ENCODE data around the gene KIF5C.

Gene KIF5C

GRCh38 chr2:149055751-149056150 is 180.7 kb downstream of the KIF5C start:
- H3K4me1 ChIP-seq (ENCODE audit: insufficient read depth, low read length), result no peaks in the 10 kb centered on the region
- no peak overlapping the region for H3K27ac ChIP-seq (ENCODE audit: low read depth, low read length)
- no peaks in the 10 kb centered on the region for H3K36me3 ChIP-seq (ENCODE audit: insufficient read depth, low read length)
- H3K4me3 ChIP-seq (ENCODE audit: low read depth in 1 of 2, low read length in 2 of 2), result no peak overlapping the region
- H3K9ac ChIP-seq (ENCODE audit: low read length), result no peak overlapping the region
- no peaks in the 10 kb centered on the region for H3K27me3 ChIP-seq (ENCODE audit: control insufficient read depth in 1 of 2, insufficient read depth in 2 of 2, low read length in 2 of 2)
- no peaks in the 10 kb centered on the region for H3K9me3 ChIP-seq (ENCODE audit: low read length)

GRCh38 chr2:149056541-149057255 is 181.7 kb downstream of the KIF5C start:
- no peaks in the 10 kb centered on the region for H3K4me1 ChIP-seq (ENCODE audit: insufficient read depth, low read length)
- H3K9me3 ChIP-seq (ENCODE audit: low read length), result no peaks in the 10 kb centered on the region
- no peaks in the 10 kb centered on the region for H3K36me3 ChIP-seq (ENCODE audit: insufficient read depth, low read length)
- H3K27me3 ChIP-seq (ENCODE audit: control insufficient read depth in 1 of 2, insufficient read depth in 2 of 2, low read length in 2 of 2), result no peaks in the 10 kb centered on the region
- H3K4me3 ChIP-seq (ENCODE audit: low read depth in 1 of 2, low read length in 2 of 2), result no peak overlapping the region
- H3K27ac ChIP-seq (ENCODE audit: low read depth, low read length), result no peak overlapping the region
- no peak overlapping the region for H3K9ac ChIP-seq (ENCODE audit: low read length)

GRCh38 chr2:149057401-149057800 is 182.4 kb downstream of the KIF5C start:
- no peak overlapping the region for H3K4me3 ChIP-seq (ENCODE audit: low read depth in 1 of 2, low read length in 2 of 2)
- no peaks in the 10 kb centered on the region for H3K4me1 ChIP-seq (ENCODE audit: insufficient read depth, low read length)
- H3K27me3 ChIP-seq (ENCODE audit: control insufficient read depth in 1 of 2, insufficient read depth in 2 of 2, low read length in 2 of 2), result no peaks in the 10 kb centered on the region
- no peaks in the 10 kb centered on the region for H3K36me3 ChIP-seq (ENCODE audit: insufficient read depth, low read length)
- no peak overlapping the region for H3K27ac ChIP-seq (ENCODE audit: low read depth, low read length)
- H3K9me3 ChIP-seq (ENCODE audit: low read length), result no peaks in the 10 kb centered on the region
- no peak overlapping the region for H3K9ac ChIP-seq (ENCODE audit: low read length)

GRCh38 chr2:149058936-149059335 is 183.9 kb downstream of the KIF5C start:
- Histone ChIP-seq H3K27ac (ENCODE audit: low read depth, low read length) (no peak overlapping the region), H3K4me1 (ENCODE audit: insufficient read depth, low read length) (no peaks in the 10 kb centered on the region), H3K9me3 (ENCODE audit: low read length) (no peaks in the 10 kb centered on the region), H3K36me3 (ENCODE audit: insufficient read depth, low read length) (no peaks in the 10 kb centered on the region), H3K9ac (ENCODE audit: low read length) (no peak overlapping the region), H3K27me3 (ENCODE audit: control insufficient read depth in 1 of 2, insufficient read depth in 2 of 2, low read length in 2 of 2) (no peaks in the 10 kb centered on the region), H3K4me3 (ENCODE audit: low read depth in 1 of 2, low read length in 2 of 2) (no peak overlapping the region)

- no peaks in the 10 kb centered on the region for H3K4me1 ChIP-seq (ENCODE audit: insufficient read depth, low read length)
- H3K9me3 ChIP-seq (ENCODE audit: low read length), result no peaks in the 10 kb centered on the region
- H3K36me3 ChIP-seq (ENCODE audit: insufficient read depth, low read length), result no peaks in the 10 kb centered on the region
- H3K4me3 ChIP-seq (ENCODE audit: low read depth in 1 of 2, low read length in 2 of 2), result no peak overlapping the region
- H3K9ac ChIP-seq (ENCODE audit: low read length), result no peak overlapping the region
- no peaks in the 10 kb centered on the region for H3K27me3 ChIP-seq (ENCODE audit: control insufficient read depth in 1 of 2, insufficient read depth in 2 of 2, low read length in 2 of 2)
- H3K27ac ChIP-seq (ENCODE audit: low read depth, low read length), result no peak overlapping the region
Measured at GRCh38 chr2:149059822-149060221, 184.8 kb downstream of the KIF5C start.

- no peaks in the 10 kb centered on the region for H3K9me3 ChIP-seq (ENCODE audit: low read length)
- no peak overlapping the region for H3K4me3 ChIP-seq (ENCODE audit: low read depth in 1 of 2, low read length in 2 of 2)
- H3K4me1 ChIP-seq (ENCODE audit: insufficient read depth, low read length), result peaks cover 3% of the 10 kb centered on the region
- no peaks in the 10 kb centered on the region for H3K27me3 ChIP-seq (ENCODE audit: control insufficient read depth in 1 of 2, insufficient read depth in 2 of 2, low read length in 2 of 2)
- no peak overlapping the region for H3K9ac ChIP-seq (ENCODE audit: low read length)
- no peaks in the 10 kb centered on the region for H3K36me3 ChIP-seq (ENCODE audit: insufficient read depth, low read length)
- H3K27ac ChIP-seq (ENCODE audit: low read depth, low read length), result no peak overlapping the region
Measured at GRCh38 chr2:149061133-149061745, 186.2 kb downstream of the KIF5C start.

- Histone ChIP-seq H3K9ac (ENCODE audit: low read length) (no peak overlapping the region), H3K36me3 (ENCODE audit: insufficient read depth, low read length) (no peaks in the 10 kb centered on the region), H3K27ac (ENCODE audit: low read depth, low read length) (no peak overlapping the region), H3K27me3 (ENCODE audit: control insufficient read depth in 1 of 2, insufficient read depth in 2 of 2, low read length in 2 of 2) (no peaks in the 10 kb centered on the region), H3K4me1 (ENCODE audit: insufficient read depth, low read length) (peaks cover 3% of the 10 kb centered on the region), H3K9me3 (ENCODE audit: low read length) (no peaks in the 10 kb centered on the region), H3K4me3 (ENCODE audit: low read depth in 1 of 2, low read length in 2 of 2) (no peak overlapping the region)
Measured at GRCh38 chr2:149062531-149062930, 187.5 kb downstream of the KIF5C start.

- H3K27me3 ChIP-seq (ENCODE audit: control insufficient read depth in 1 of 2, insufficient read depth in 2 of 2, low read length in 2 of 2), result no peaks in the 10 kb centered on the region
- no peak overlapping the region for H3K9ac ChIP-seq (ENCODE audit: low read length)
- H3K36me3 ChIP-seq (ENCODE audit: insufficient read depth, low read length), result no peaks in the 10 kb centered on the region
- peaks cover 3% of the 10 kb centered on the region for H3K4me1 ChIP-seq (ENCODE audit: insufficient read depth, low read length)
- no peak overlapping the region for H3K27ac ChIP-seq (ENCODE audit: low read depth, low read length)
- no peak overlapping the region for H3K4me3 ChIP-seq (ENCODE audit: low read depth in 1 of 2, low read length in 2 of 2)
- H3K9me3 ChIP-seq (ENCODE audit: low read length), result no peaks in the 10 kb centered on the region
Measured at GRCh38 chr2:149063177-149063576, 188.2 kb downstream of the KIF5C start.

- Histone ChIP-seq H3K27me3 (ENCODE audit: control insufficient read depth in 1 of 2, insufficient read depth in 2 of 2, low read length in 2 of 2) (no peaks in the 10 kb centered on the region), H3K9me3 (ENCODE audit: low read length) (no peaks in the 10 kb centered on the region), H3K27ac (ENCODE audit: low read depth, low read length) (no peak overlapping the region), H3K4me1 (ENCODE audit: insufficient read depth, low read length) (peaks cover 3% of the 10 kb centered on the region), H3K36me3 (ENCODE audit: insufficient read depth, low read length) (no peaks in the 10 kb centered on the region), H3K9ac (ENCODE audit: low read length) (no peak overlapping the region), H3K4me3 (ENCODE audit: low read depth in 1 of 2, low read length in 2 of 2) (no peak overlapping the region)
Measured at GRCh38 chr2:149064365-149064841, 189.4 kb downstream of the KIF5C start.

GRCh38 chr2:149064856-149065630 is 190.0 kb downstream of the KIF5C start:
- H3K27ac ChIP-seq (ENCODE audit: low read depth, low read length), result no peak overlapping the region
- no peaks in the 10 kb centered on the region for H3K36me3 ChIP-seq (ENCODE audit: insufficient read depth, low read length)
- H3K9me3 ChIP-seq (ENCODE audit: low read length), result no peaks in the 10 kb centered on the region
- H3K4me1 ChIP-seq (ENCODE audit: insufficient read depth, low read length), result peaks cover 3% of the 10 kb centered on the region
- H3K27me3 ChIP-seq (ENCODE audit: control insufficient read depth in 1 of 2, insufficient read depth in 2 of 2, low read length in 2 of 2), result no peaks in the 10 kb centered on the region
- H3K4me3 ChIP-seq (ENCODE audit: low read depth in 1 of 2, low read length in 2 of 2), result no peak overlapping the region
- H3K9ac ChIP-seq (ENCODE audit: low read length), result no peak overlapping the region

- H3K4me1 ChIP-seq (ENCODE audit: insufficient read depth, low read length), result peaks cover 3% of the 10 kb centered on the region
- no peak overlapping the region for H3K27ac ChIP-seq (ENCODE audit: low read depth, low read length)
- no peak overlapping the region for H3K9ac ChIP-seq (ENCODE audit: low read length)
- H3K4me3 ChIP-seq (ENCODE audit: low read depth in 1 of 2, low read length in 2 of 2), result no peak overlapping the region
- no peaks in the 10 kb centered on the region for H3K9me3 ChIP-seq (ENCODE audit: low read length)
- H3K36me3 ChIP-seq (ENCODE audit: insufficient read depth, low read length), result no peaks in the 10 kb centered on the region
- no peaks in the 10 kb centered on the region for H3K27me3 ChIP-seq (ENCODE audit: control insufficient read depth in 1 of 2, insufficient read depth in 2 of 2, low read length in 2 of 2)
Measured at GRCh38 chr2:149068225-149068995, 193.4 kb downstream of the KIF5C start.
